ENCODE measurements around the gene NPY1R. TPM values are rescaled to one million over a fixed set of nuclear protein-coding genes. Genes with fewer than 3 reads are reported as not detected.
A peak's percentile ranks its signal among the peaks of the same experiment; 100 is the strongest.

Gene NPY1R
- total RNA-seq, 1 experiment from 2014 or later: 0.39 TPM

DNA sequence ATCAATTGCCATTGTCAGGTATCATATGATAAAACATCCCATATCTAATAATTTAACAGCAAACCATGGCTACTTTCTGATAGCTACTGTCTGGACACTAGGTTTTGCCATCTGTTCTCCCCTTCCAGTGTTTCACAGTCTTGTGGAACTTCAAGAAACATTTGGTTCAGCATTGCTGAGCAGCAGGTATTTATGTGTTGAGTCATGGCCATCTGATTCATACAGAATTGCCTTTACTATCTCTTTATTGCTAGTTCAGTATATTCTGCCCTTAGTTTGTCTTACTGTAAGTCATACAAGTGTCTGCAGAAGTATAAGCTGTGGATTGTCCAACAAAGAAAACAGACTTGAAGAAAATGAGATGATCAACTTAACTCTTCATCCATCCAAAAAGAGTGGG, 18.3 kb upstream of the NPY1R start:
- peak; percentile 4 for DNase-seq (ENCODE audit: low read depth, low spot score)

More for the DNA sequence above, 18.3 kb upstream of the NPY1R start:
- BruUV-seq (replicated peaks): no TSS peak
- ChIA-PET CTCF (no interaction called here), RAD21 (ENCODE audit: low non-redundant PET in 1 of 2, low total read pairs in 2 of 2, uncharacterized antibody in 2 of 2, unreplicated experiment in 2 of 2) (no interaction called here), POLR2A (no interaction called here)
- no peak for TF ChIP-seq ZNF274 (IDR thresholded peaks at IDR 0.05; ENCODE audit: low read depth, low read length)
- TF ChIP-seq, protein P1, sequence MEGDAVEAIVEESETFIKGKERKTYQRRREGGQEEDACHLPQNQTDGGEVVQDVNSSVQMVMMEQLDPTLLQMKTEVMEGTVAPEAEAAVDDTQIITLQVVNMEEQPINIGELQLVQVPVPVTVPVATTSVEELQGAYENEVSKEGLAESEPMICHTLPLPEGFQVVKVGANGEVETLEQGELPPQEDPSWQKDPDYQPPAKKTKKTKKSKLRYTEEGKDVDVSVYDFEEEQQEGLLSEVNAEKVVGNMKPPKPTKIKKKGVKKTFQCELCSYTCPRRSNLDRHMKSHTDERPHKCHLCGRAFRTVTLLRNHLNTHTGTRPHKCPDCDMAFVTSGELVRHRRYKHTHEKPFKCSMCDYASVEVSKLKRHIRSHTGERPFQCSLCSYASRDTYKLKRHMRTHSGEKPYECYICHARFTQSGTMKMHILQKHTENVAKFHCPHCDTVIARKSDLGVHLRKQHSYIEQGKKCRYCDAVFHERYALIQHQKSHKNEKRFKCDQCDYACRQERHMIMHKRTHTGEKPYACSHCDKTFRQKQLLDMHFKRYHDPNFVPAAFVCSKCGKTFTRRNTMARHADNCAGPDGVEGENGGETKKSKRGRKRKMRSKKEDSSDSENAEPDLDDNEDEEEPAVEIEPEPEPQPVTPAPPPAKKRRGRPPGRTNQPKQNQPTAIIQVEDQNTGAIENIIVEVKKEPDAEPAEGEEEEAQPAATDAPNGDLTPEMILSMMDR (IDR thresholded peaks at IDR 0.05 in 2 of 3, conservative IDR thresholded peaks at IDR 0.05 in 1 of 3; ENCODE audit: borderline replicate concordance in 1 of 3, insufficient read depth in 1 of 3, low read depth in 2 of 3, low read length in 2 of 3): no peak
- no peak for TF ChIP-seq MAX (IDR thresholded peaks at IDR 0.05)
- TF ChIP-seq CEBPB (IDR thresholded peaks at IDR 0.05; ENCODE audit: low read depth): no peak
- no peak for TF ChIP-seq SIN3A (IDR thresholded peaks at IDR 0.05; ENCODE audit: low read depth)
- no peak for TF ChIP-seq POLR2A (IDR thresholded peaks at IDR 0.05; ENCODE audit: borderline replicate concordance, extremely low read depth, insufficient read depth, insufficient read length)
- no peak for TF ChIP-seq SRF (IDR thresholded peaks at IDR 0.05; ENCODE audit: low read depth)
- TF ChIP-seq ATF3 (IDR thresholded peaks at IDR 0.05): no peak
- TF ChIP-seq ZFX (IDR thresholded peaks at IDR 0.05): no peak
- TF ChIP-seq, protein P2, sequence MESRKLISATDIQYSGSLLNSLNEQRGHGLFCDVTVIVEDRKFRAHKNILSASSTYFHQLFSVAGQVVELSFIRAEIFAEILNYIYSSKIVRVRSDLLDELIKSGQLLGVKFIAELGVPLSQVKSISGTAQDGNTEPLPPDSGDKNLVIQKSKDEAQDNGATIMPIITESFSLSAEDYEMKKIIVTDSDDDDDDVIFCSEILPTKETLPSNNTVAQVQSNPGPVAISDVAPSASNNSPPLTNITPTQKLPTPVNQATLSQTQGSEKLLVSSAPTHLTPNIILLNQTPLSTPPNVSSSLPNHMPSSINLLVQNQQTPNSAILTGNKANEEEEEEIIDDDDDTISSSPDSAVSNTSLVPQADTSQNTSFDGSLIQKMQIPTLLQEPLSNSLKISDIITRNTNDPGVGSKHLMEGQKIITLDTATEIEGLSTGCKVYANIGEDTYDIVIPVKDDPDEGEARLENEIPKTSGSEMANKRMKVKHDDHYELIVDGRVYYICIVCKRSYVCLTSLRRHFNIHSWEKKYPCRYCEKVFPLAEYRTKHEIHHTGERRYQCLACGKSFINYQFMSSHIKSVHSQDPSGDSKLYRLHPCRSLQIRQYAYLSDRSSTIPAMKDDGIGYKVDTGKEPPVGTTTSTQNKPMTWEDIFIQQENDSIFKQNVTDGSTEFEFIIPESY (IDR thresholded peaks at IDR 0.05; ENCODE audit: extremely low read depth, insufficient replicate concordance, low read length): no peak
- TF ChIP-seq ELF1 (IDR thresholded peaks at IDR 0.05; ENCODE audit: borderline replicate concordance, low read depth): no peak
- TF ChIP-seq CBX3 (IDR thresholded peaks at IDR 0.05; ENCODE audit: low read depth): no peak
- no peak for TF ChIP-seq RAD21 (IDR thresholded peaks at IDR 0.05; ENCODE audit: low read depth)
- TF ChIP-seq TCF7L2 (IDR thresholded peaks at IDR 0.05; ENCODE audit: borderline replicate concordance, extremely low read depth, insufficient read depth, insufficient read length): no peak
- no peak for TF ChIP-seq FOSL1 (IDR thresholded peaks at IDR 0.05; ENCODE audit: low read depth)
- no peak overlapping the region for H3K27ac ChIP-seq (ENCODE audit: low read depth, low read length)
- no peaks in the 10 kb centered on the region for H3K79me2 ChIP-seq (ENCODE audit: insufficient read depth, low read length)
- no peak overlapping the region for H2AFZ ChIP-seq (ENCODE audit: low read depth, low read length, poor library complexity, severe bottlenecking)
- no peaks in the 10 kb centered on the region for H3K36me3 ChIP-seq (ENCODE audit: control insufficient read depth in 1 of 2, insufficient read depth in 2 of 2, low read length in 2 of 2)
- H3K4me3 ChIP-seq (replicated peaks in 1 of 2; ENCODE audit: low read depth in 1 of 2, low read length in 2 of 2): no peak overlapping the region
- intact Hi-C loops (cut with micrococcal nuclease): no loop called here
- H3K4me2 ChIP-seq (ENCODE audit: low read length): peak overlapping the region; percentile 7; the same call in 1 of the 2 replicates
- no peak for ATAC-seq
- H3K9ac ChIP-seq (ENCODE audit: low read length): no peak overlapping the region
- H3K9me3 ChIP-seq (ENCODE audit: control insufficient read depth in 1 of 2, insufficient read depth in 1 of 2, low read depth in 1 of 2, low read length in 2 of 2): no peaks in the 10 kb centered on the region
- H3K9me2 ChIP-seq (ENCODE audit: insufficient read depth): no peaks in the 10 kb centered on the region
- no peaks in the 10 kb centered on the region for H4K20me1 ChIP-seq (ENCODE audit: insufficient read depth)
- H3K27me3 ChIP-seq (ENCODE audit: insufficient read depth, low read length): no peaks in the 10 kb centered on the region
- H3K4me1 ChIP-seq (ENCODE audit: control insufficient read depth in 1 of 2, insufficient read depth in 2 of 2, low read length in 2 of 2): peaks cover 0 to 7% of the 10 kb centered on the region in 2 experiments; a peak in 2 of 4 replicates
